Aorta (tissue), 5 donors: ENCODE measurements around the gene MANBA. TPM values are rescaled to one million over a fixed set of nuclear protein-coding genes. Genes with fewer than 3 reads are reported as not detected.
"Not testable (repeated sequence)": the region's sequence is repeated elsewhere in the genome, so short reads cannot be mapped to it uniquely, and the experiment has no call there.

Experiments used
- ATAC-seq: fragments of 200-7000 bp; cut with Tn5 transposase; one replicate; pipeline ENCODE4 v1.9.1; 2022; ENCODE audit warnings: moderate library complexity; ENCODE audit not compliant: low FRiP score
- DNase-seq, 2 donors: peaks; one replicate each; pipeline ENCODE4 v3.0.0-alpha.2; 2020
- H3K27ac ChIP-seq, 2 donors: one replicate each; pipeline ENCODE4 v1.5.1; 2013; ENCODE audit warnings: low read length in 2 of 2, mild to moderate bottlenecking in 2 of 2, moderate library complexity in 2 of 2, control low read depth in 1 of 2, inconsistent platforms in 1 of 2, low read depth in 1 of 2
- H3K27me3 ChIP-seq, 2 donors: one replicate each; pipeline ENCODE4 v1.6.1; 2013; ENCODE audit warnings: control low read depth in 1 of 2, low read length in 1 of 2, mild to moderate bottlenecking in 1 of 2, moderate library complexity in 1 of 2; ENCODE audit not compliant: insufficient read depth in 2 of 2, control insufficient read depth in 1 of 2
- H3K36me3 ChIP-seq, 2 donors: one replicate each; pipeline ENCODE4 v1.6.1; 2013; ENCODE audit warnings: control low read depth in 1 of 2, low read length in 1 of 2, mild to moderate bottlenecking in 1 of 2; ENCODE audit not compliant: insufficient read depth in 2 of 2, control insufficient read depth in 1 of 2
- H3K4me1 ChIP-seq, 2 donors: one replicate each; pipeline ENCODE4 v1.6.1; 2013; ENCODE audit warnings: low read length in 2 of 2, control low read depth in 1 of 2, mild to moderate bottlenecking in 1 of 2, moderate library complexity in 1 of 2; ENCODE audit not compliant: insufficient read depth in 2 of 2, control insufficient read depth in 1 of 2
- H3K4me3 ChIP-seq, 2 donors: one replicate each; pipeline ENCODE4 v1.5.1; 2013; ENCODE audit warnings: low read length in 2 of 2, control low read depth in 1 of 2, mild to moderate bottlenecking in 1 of 2
- H3K9me3 ChIP-seq: one replicate; pipeline ENCODE4 v1.6.1; 2013; ENCODE audit warnings: mild to moderate bottlenecking, low read length; ENCODE audit not compliant: control insufficient read depth
- WGBS, 2 donors: extraction: QIAGEN DNeasy Blood & Tissue Kit; methylation state at CpG; one replicate each; pipeline ENCODE4 v1.1.7; 2013; 5-methylcytosine and 5-hydroxymethylcytosine counted together
- intact Hi-C, 2 donors: fragments of 100-400 bp; cut with DNase I; formaldehyde crosslinking; loops; one replicate each; pipeline versions ENCODE4 v1.14.2 to v1.15.0; 2022
- polyA plus RNA-seq, 2 donors: library from polyadenylated mRNA; stranded (reverse); fragments of 200-250 nt; gene quantifications; one replicate each; pipeline ENCODE4 v1.2.3, GENCODE V29; 2013
- total RNA-seq, 2 donors: library from RNA; stranded (reverse); fragmentation: NEBNext Ultra II Directional; extraction: Animal tissue kit (Norgen Biotek cat#: 25700); gene quantifications; one replicate each; pipeline ENCODE4 v1.2.1, GENCODE V29; 2021
- donor health status: healthy with polysubstance abuse.
- donor health status: Bipolar disorder and iron deficiency.
- donor health status: DM: no; HTN: no; CAD: no.
- donor health status: DM: no; HTN: no; CAD: no.
- donor health status: DM: yes; HTN: yes; CAD: no.

Gene MANBA
- total and polyA plus RNA-seq, 4 donors: 16.8 to 41.4 (median 20.4) TPM

DNA sequence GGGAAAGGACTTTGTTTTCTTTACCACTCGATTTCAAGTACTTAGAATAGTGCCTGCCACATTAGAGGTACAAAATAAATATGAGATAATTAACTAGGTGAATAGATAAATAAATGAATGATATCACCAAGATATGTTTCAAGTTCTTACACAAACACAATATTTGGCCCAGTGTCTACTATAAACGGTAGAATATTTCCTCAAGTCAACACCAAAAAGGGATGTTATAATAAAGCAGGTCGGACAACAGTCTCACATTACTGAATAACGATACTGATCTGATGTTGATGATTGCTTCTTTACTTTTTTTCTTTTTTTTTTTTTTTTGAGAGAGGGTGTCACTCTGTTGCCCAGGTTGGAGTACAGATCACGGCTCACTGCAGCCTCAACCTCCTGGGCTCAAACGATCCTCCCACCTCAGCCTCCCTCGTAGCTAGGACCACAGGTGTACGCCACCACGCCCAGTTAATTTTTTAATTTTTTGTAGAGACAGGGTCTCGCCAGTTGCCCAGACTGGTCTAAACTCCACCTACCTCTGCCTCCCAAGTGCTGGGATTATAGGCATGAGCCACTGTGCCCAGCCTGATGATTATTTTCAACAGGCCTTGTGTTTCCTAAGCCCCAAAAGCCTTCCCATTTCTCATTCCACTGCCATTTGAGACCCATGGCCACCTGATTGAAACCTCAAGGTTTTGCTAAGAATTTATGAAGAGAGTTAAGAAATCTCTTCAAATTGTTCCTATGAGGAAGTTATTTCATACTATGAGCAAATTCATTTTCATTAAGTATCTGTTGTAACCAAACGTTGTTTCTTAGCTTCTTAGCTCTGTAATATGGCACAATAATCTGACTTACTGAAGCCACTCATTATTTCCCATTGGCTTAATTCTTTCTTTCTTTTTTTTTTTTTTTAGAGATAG is 2.3 kb downstream of the MANBA start:
- no peaks in the 10 kb centered on the region for H3K36me3 ChIP-seq
- WGBS, 2 donors: 83 to 85% methylated on average over 11 of the region's 11 CpGs
- H3K4me3 ChIP-seq: no peak overlapping the region
- intact Hi-C loops: no loop called here
- no peaks in the 10 kb centered on the region for H3K27me3 ChIP-seq
- no peaks in the 10 kb centered on the region for H3K4me1 ChIP-seq
- no peaks in the 10 kb centered on the region for H3K9me3 ChIP-seq
- no peak overlapping the region for H3K27ac ChIP-seq
- no peak for DNase-seq
- ATAC-seq: no peak

DNA sequence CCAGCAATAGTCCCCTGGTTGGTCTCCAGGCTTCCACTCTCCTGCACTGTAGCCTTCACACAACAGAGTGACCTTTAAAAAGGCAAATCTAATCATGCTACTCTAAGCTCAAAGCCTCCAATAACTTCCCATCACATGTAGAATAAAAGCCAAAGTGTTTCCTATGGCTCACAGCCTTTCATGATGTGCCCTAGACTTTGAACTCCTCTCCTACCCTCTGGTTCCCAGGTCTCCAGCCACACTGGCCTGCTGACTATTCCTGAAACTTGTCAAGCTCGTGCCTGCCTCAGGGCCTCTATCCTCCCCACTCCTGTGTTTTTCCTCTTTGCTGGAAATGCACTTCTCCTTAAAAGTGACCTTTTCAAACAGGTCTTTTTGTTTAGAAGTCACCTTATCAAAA is 3.1 kb downstream of the MANBA start:
- intact Hi-C loops: no loop called here
- Histone ChIP-seq H3K36me3 (no peaks in the 10 kb centered on the region), H3K27me3 (no peaks in the 10 kb centered on the region), H3K4me3 (no peak overlapping the region), H3K27ac (no peak overlapping the region), H3K9me3 (no peaks in the 10 kb centered on the region), H3K4me1 (no peaks in the 10 kb centered on the region)
- ATAC-seq (no peak), DNase-seq (no peak)
- 52 to 55% methylated on average over 1 of the region's 1 CpG for WGBS, 2 donors

DNA sequence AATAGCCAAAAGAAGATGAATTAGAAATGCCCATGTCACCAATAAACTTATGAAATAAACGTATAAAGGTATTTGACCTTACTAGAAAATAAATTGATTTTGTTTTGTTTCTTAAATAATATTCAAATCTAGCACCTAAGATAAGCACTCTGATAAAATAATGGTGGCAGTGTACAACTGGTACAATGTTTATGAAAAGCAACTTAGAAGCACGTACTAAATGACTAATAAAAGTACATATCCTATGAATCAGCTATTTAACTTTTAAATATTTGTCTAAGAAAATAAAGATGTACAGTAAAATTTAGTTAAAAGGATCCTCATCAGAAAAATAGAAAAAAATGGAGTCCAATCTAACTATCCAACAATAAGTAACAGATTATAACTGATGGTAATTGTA is 6.7 kb downstream of the MANBA start:
- Histone ChIP-seq H3K9me3 (no peaks in the 10 kb centered on the region), H3K36me3 (no peaks in the 10 kb centered on the region), H3K4me1 (no peaks in the 10 kb centered on the region), H3K27ac (no peak overlapping the region), H3K4me3 (no peak overlapping the region), H3K27me3 (no peaks in the 10 kb centered on the region)
- ATAC-seq: no peak
- intact Hi-C loops: no loop called here
- no peak for DNase-seq
- 94 to 96% methylated on average over 2 of the region's 2 CpGs for WGBS, 2 donors

DNA sequence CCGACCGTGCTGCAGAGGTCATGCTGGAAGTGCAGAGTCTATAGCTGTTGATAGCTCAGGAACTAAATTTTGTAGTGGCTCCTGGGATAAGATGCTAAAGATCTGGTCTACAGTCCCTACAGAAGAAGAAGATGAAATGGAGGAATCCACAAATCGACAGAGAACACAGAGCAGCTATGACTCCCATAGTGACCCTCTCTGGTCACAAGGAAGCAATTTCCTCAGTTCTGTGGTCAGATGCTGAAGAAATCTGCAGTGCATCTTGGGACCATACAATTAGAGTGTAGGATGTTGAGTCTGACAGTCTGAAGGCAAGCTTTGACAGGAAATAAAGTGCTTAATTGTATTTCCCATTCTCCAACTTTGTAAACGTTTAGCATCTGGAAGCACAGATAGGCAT is 8.8 kb downstream of the MANBA start:
- Histone ChIP-seq H3K36me3 (no peaks in the 10 kb centered on the region), H3K4me1 (no peaks in the 10 kb centered on the region), H3K27ac (no peak overlapping the region), H3K9me3 (no peaks in the 10 kb centered on the region), H3K4me3 (no peak overlapping the region), H3K27me3 (no peaks in the 10 kb centered on the region)
- intact Hi-C loops: no loop called here
- DNase-seq: no peak
- 88 to 90% methylated on average over 4 of the region's 4 CpGs for WGBS, 2 donors
- ATAC-seq: no peak

DNA sequence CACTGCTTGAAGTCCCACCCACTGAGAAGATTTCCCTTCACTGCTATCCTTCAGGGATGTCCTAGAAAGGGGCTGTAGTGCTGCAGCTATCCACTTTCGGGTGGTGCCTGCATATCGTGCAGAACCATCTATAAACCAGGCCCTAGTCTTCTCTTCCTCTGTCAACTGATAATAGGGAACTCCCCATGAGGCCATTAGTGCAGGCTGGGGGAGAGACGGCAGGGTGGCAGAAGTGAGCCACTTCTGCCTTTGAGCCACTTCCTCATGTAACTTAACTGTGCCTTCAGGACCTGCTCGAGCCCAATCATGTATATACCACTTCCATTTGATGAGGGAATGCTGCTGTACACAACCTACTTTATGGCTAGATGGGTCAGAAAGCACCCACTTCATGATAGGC is 17.4 kb downstream of the MANBA start:
- H3K9me3 ChIP-seq, H3K4me3 ChIP-seq, H3K27me3 ChIP-seq, H3K4me1 ChIP-seq, H3K36me3 ChIP-seq, intact Hi-C loops, ATAC-seq, H3K27ac ChIP-seq: not testable (repeated sequence)
- peak in 1 of 2 donors; percentile 66 for DNase-seq
- 85 to 93% methylated on average over 4 of the region's 4 CpGs for WGBS, 2 donors

DNA sequence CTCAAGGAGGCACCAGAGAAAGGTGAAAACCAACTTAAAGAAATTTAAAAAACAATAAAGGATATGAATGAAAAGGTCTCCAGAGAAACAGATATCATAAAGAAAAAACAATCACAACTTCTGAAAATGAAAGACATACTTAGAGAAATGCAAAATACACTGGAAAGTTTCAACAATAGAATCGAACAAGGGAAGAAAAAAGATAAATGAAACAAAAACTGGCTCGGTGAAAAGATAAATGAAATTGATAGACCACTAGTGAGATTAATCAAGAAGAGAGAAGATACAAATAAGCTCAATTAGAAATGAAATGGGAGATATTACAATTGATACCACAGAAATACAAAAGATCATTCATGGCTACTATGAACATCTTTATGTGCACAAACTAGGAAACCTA is 22.0 kb downstream of the MANBA start:
- ATAC-seq, H3K4me3 ChIP-seq, H3K27me3 ChIP-seq, H3K4me1 ChIP-seq, DNase-seq, H3K36me3 ChIP-seq, intact Hi-C loops, H3K9me3 ChIP-seq, H3K27ac ChIP-seq: not testable (repeated sequence)
- 93 to 94% methylated on average over 2 of the region's 2 CpGs for WGBS, 2 donors

DNA sequence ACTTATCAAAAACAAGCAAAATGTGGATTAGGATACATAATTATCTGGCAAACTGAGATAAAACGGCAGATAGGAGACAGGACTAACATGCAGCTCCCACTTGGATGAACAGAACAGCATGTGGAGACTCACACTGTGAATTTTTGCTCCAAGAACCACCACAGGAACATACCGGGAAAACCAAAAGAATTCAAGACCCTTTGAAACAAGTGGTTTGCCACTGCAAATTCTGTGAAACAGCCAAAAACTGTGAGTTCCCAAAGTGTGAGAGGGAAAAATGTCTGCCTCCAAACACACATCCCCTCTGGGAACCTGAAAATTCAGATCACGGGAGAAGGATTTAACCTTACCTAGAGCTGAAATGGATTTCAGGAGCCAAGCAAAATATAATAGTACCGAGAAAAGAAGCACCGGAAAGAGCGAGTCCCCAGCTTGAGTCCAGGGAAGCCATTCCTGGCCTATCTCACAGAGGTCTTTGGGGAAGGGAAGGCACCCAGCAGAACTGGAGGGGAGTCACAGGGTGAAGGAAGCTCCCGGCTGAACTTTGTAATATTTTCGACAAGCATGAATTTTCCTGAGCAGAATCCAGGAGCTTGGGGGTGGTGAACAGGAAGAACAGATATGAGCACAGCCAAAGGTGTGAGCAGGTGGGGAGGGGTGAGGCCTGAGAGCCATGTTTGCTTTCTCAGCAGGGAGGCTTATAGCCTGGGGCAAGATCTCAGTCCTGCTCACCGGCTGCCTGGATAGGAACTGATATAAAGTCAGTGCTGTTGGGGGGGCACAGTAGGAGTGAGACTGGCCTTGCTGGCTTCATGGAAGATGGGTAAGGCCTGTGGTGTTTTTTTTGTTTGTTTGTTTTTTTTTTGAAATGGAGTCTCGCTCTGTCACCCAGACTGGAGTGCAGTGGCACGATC is 23.9 kb downstream of the MANBA start:
- Histone ChIP-seq H3K36me3 (peaks cover 0 to 2% of the 10 kb centered on the region in 2 donors), H3K27ac (no peak overlapping the region), H3K9me3 (no peaks in the 10 kb centered on the region), H3K4me3 (no peak overlapping the region), H3K27me3 (no peaks in the 10 kb centered on the region), H3K4me1 (no peaks in the 10 kb centered on the region)
- 75% methylated on average over 11 of the region's 11 CpGs for WGBS, 2 donors
- ATAC-seq (no peak), DNase-seq (no peak)
- intact Hi-C loops: no loop called here

DNA sequence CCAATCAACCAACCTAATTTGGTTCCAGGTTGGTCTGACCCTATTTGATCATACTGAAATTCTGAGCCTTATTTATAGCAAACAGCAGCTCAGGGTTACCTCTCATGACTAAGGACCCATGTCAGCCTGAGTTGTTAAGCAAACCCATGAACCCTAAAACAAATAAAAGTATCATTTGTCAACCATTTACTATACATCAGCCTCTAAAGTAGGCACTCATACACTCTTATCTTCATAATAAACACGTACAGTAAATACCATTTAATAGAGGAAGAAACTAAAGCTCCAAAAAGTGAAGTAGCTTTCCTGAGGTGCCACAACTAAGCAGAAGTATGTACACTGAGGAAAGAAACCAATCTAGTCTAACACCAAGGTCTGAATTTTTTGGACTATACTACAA is 25.2 kb downstream of the MANBA start:
- Histone ChIP-seq H3K36me3 (peaks cover 0 to 2% of the 10 kb centered on the region in 2 donors), H3K4me3 (no peak overlapping the region), H3K27me3 (no peaks in the 10 kb centered on the region), H3K27ac (no peak overlapping the region), H3K4me1 (no peaks in the 10 kb centered on the region), H3K9me3 (no peaks in the 10 kb centered on the region)
- ATAC-seq (no peak), DNase-seq (no peak)
- intact Hi-C loops: no loop called here
- 82 to 88% methylated on average over 1 of the region's 1 CpG for whole genome bisulfite sequencing, 2 donors
